VCaP (cell line): ENCODE results near the gene KRTAP9-7.

ENCODE experiments used
- H3K27ac ChIP-seq: fragments of 450-650 bp; 2 replicates; pipeline ENCODE4 v1.5.1; 2017
- CTCF ChIP-seq: fragments of 450-650 bp; conservative IDR thresholded peaks from 2 replicates; pipeline ENCODE4 v1.5.1; 2017; ENCODE audit warnings: mild to moderate bottlenecking, moderate library complexity

KRTAP9-7 gene

DNA sequence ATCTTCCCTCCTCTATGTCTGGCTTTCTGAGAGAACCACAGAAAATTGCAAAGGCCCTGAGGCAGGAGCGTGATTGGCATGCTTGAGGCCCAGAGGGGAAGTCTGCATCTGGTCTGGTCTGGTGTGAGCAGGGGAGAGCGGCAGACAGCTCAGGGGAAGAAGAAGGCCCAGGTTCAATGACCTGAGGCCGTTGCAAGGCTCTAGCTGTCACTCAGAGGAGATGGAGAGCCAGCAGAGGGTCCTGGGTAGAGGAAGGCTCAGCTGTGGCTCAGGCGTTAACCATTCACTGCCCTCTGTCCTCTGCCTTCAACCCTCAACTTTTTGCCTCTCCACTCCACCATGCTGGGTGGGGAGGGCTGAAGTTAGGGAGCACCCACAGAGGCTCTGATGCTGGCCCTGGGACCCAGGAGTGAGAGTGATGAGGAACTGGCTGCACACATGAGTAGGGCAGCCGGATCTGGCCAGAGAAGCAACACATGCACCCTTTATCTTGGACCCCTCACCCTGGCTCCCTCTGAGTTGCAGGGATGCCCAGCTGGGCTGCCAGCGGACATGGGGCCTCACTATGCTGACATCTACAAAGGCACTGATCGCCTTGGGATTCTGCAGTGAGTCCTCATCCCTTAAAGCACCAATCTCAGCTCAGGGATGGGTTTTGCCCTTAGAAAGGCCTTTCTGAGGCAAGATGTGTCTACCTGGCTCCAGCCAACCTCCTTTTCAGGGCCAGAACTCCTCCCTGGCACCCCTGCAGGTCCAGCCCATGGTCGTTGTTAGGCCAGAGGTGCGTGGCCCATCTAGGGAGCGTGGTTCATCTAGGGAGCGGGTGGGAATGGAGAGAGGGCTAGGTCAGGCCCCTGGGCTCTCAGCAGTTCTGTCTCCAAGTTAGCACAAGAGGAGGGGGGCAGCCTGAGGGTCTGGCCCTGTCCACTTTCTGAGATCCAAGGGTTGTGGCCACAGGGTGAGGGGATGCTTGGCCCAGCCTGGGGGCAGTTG lies 47.7 kb downstream of the KRTAP9-7 start:
- no peak for TF ChIP-seq CTCF
- no peak overlapping the region for H3K27ac ChIP-seq

DNA sequence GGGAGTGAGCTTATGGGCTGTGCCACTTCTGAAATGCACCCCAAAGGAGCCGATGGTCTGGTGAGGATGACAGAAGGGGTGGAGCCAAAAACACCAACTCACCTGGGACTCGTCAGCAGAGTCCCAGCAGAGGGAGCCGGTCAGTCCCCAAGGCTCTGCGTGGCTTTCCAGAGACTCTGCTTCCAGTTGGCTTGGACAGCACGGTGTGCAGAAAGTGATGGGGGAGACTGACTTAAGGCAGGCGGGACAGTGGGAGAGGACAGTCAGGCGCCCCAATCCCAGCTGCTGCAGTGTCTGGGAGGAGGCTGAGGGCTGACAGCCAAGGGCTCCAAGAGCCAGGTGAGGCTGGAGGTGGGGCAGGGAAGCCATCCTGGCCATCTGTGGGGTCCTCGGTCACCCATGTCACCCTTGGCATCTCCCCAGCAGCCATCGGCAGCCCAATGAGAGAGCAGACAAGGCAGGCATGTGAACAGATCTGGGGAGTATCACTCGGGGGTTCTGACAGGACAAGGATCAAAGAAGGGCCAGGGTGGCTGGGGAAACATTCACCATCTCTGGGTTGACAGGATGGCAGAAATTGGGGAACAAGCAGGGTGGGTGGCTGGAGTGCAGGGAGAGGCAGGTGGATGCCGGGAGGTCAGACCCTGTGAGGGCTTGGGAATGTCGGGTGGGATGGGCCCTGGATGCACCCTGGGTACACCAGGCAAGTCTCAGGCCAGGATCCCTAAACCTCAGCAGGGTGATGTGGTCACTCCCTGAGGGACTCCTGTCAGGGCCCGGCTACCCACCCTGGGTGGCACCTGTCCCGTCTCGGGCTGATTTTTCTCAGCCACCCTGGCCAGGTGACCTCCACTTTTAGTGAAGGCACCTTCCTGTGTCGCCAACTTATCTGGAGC lies 48.9 kb downstream of the KRTAP9-7 start:
- peak; percentile 81 for TF ChIP-seq CTCF
- H3K27ac ChIP-seq: no peak overlapping the region

- no peak overlapping the region for H3K27ac ChIP-seq
- TF ChIP-seq CTCF: no peak
Measured at GRCh38 chr17:41325126-41325525, 49.6 kb downstream of the KRTAP9-7 start.

GRCh38 chr17:41325611-41326010 lies 50.1 kb downstream of the KRTAP9-7 start:
- TF ChIP-seq CTCF: no peak
- no peak overlapping the region for H3K27ac ChIP-seq
